GM20000 (cell line): Measurements from ENCODE around the gene GDF2.

Experiments
- DNase-seq: peaks from one replicate; pipeline ENCODE4 v3.0.0; 2012; ENCODE audit warnings: low spot score
- TF ChIP-seq, protein P1 (sequence below): IDR thresholded peaks from 2 replicates; pipeline ENCODE4 v1.5.1; 2012; ENCODE audit warnings: mild to moderate bottlenecking, control low read depth; ENCODE audit errors: extremely low read depth, missing control alignments

Gene GDF2

DNA sequence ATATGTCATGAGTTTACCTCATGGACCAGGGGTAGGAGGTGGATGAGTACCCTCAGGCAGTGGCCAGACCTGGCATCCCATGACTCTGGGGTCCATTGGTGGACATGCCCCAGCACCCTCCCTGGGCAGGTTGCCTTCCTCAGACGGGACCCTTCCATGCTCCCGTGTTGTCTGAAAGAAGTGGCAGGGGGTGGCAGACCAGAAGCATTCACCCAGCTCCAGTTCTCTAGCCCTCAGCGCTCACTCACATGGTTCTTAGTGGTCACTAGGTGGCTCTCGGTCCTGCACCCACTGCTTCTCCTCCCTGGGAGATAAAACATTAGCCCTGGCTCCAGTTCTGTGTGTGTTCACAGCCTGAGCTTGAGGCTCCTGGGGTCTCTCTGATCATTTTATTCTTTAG lies 31.9 kb downstream of the GDF2 start:
- DNase-seq: no peak
- TF ChIP-seq, protein P1, sequence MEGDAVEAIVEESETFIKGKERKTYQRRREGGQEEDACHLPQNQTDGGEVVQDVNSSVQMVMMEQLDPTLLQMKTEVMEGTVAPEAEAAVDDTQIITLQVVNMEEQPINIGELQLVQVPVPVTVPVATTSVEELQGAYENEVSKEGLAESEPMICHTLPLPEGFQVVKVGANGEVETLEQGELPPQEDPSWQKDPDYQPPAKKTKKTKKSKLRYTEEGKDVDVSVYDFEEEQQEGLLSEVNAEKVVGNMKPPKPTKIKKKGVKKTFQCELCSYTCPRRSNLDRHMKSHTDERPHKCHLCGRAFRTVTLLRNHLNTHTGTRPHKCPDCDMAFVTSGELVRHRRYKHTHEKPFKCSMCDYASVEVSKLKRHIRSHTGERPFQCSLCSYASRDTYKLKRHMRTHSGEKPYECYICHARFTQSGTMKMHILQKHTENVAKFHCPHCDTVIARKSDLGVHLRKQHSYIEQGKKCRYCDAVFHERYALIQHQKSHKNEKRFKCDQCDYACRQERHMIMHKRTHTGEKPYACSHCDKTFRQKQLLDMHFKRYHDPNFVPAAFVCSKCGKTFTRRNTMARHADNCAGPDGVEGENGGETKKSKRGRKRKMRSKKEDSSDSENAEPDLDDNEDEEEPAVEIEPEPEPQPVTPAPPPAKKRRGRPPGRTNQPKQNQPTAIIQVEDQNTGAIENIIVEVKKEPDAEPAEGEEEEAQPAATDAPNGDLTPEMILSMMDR: no peak

DNA sequence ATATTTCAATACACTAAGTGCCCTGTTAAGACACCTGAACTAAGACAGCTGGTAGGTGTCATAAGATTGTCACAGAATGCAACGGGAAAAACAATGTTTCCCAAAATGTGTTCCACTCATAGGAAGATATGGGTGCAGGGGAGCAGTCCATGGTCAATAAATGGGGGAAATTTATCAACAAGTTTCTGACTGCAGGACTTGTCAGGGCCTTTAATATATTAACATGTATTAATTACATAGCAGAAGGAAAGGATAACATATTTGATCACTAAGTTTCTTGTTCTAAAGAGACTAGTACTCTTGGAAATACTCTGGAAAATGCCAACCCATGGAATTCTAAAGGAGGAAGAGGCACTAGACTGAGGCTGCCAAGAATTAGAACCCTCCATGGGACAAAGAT lies 32.6 kb downstream of the GDF2 start:
- TF ChIP-seq, protein P1: no peak
- no peak for DNase-seq

DNA sequence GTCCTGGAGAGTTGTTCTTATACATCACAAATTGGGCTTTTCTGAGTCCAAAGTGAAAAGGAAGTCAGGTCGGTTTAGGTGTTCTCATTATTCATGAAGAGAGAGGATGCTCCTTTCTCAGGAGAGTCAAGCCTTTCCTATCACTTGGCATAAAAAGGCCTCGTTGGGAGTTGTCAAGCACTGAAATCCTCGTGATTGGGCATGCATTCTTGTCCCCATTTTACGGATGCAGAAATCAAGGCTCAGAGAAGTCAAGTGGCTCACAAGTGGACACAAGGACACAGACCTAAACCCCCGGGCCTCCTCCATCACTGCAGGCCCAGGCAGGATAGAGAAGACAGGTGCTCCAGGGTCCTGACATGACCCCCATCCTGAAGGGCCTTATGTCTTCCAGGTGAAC lies 34.5 kb downstream of the GDF2 start:
- no peak for DNase-seq
- TF ChIP-seq, protein P1: no peak

DNA sequence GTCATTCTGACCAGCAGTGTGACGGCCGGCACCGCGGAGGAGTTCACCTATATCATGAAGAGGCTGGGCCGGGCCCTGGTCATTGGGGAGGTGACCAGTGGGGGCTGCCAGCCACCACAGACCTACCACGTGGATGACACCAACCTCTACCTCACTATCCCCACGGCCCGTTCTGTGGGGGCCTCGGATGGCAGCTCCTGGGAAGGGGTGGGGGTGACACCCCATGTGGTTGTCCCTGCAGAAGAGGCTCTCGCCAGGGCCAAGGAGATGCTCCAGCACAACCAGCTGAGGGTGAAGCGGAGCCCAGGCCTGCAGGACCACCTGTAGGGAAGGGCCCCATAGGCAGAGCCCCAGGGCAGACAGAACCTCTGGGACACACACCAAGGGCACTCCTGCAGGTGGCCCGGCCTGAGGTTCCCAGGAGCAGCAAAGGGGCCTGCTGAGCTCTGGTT lies 34.9 kb downstream of the GDF2 start:
- DNase-seq: no peak
- TF ChIP-seq, protein P1: no peak

DNA sequence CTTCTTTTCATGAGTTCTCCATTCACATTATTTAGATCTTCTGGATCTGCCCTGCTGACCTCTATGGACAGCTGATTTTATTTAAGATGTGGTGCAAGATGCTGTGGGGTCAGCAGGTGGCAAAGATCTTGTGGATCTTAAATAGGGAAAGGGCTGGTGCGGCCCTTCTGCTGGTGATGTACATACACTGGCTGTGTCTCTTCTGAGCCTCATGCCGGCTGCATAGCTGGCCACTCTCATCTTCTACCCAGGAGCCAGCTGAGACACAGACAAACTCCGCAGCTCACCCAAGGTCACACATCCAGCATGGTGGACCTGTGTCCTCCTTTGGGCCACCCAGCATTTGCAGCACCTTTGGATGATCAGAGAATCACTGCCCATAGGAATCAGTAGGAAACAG lies 35.7 kb downstream of the GDF2 start:
- TF ChIP-seq, protein P1: no peak
- DNase-seq: no peak

DNA sequence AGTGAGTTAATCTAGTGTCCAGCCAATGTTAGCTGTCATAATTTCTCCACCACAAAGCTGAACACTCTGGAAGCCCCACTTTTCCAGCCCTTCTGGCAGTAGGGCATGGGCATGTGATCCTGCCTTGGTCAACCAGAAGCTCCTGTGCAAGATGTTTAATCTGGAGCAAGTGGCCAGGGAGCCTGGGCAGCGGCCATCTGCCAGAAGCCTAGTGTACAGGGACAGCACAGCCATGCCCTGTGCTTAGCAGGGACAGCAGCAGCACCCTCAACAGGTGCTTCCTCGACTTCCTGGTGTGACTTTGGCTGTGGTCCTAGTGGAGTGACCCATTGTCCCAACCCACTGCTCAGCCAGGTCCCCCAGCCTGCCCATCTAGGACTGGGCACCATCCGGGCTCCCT lies 36.2 kb downstream of the GDF2 start:
- DNase-seq: no peak
- TF ChIP-seq, protein P1: no peak

DNA sequence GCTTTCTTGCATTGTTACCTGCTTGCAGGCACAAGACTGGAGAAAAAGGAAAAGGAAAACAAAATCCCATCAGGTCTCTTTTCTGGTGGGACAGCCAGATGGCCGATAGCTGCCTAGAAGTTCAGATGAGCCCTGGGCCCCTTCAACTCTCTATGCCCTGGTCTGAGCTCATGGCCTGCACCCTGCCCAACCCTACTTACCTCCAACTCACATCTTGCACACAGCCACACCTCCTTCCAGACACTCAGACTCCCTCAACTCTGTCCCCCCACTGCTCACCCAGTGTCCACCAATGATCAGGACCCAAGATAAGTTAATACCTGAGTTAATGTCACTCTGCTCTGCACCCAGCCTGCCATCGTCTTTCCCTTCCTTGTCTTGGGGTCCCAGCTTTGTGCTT lies 36.8 kb downstream of the GDF2 start:
- no peak for DNase-seq
- TF ChIP-seq, protein P1: no peak
